CD8-positive, alpha-beta memory T cell (primary cell): Measurements from ENCODE around the gene NUDT1. TPM values are rescaled to one million over a fixed set of nuclear protein-coding genes. Genes with fewer than 3 reads are reported as not detected.

Experiments used
- CTCF ChIA-PET: fragments of 350-600 bp; sonication (Branson Sonifier 250); formaldehyde crosslinking; loops from one replicate; lab custom pipeline; 2021; ENCODE audit warnings: antibody characterized with exemption; lab: Charles Lee
- POLR2A ChIA-PET: fragments of 350-600 bp; sonication (Branson Sonifier 250); formaldehyde crosslinking; loops from one replicate; lab custom pipeline; 2021; ENCODE audit warnings: antibody characterized with exemption; lab: Charles Lee
- DNase-seq, 5 donors: peaks; one replicate each; pipeline versions ENCODE4 v3.0.0 to v3.0.0-alpha.2; 2020 to 2022; ENCODE audit warnings: mixed read lengths in 1 of 5
- H3K27ac ChIP-seq: one replicate; pipeline ENCODE4 v1.7.0; 2013; ENCODE audit warnings: low read depth, mild to moderate bottlenecking, low read length, moderate library complexity
- H3K27me3 ChIP-seq: 2 replicates; pipeline ENCODE4 v1.7.0; 2013; ENCODE audit warnings: low read length, mild to moderate bottlenecking; ENCODE audit not compliant: insufficient read depth, poor library complexity, severe bottlenecking
- H3K36me3 ChIP-seq: 2 replicates; pipeline ENCODE4 v1.7.0; 2013; ENCODE audit warnings: mild to moderate bottlenecking, low read length, moderate library complexity; ENCODE audit not compliant: insufficient read depth
- H3K4me1 ChIP-seq: 2 replicates; pipeline ENCODE4 v1.7.0; 2013; ENCODE audit warnings: mild to moderate bottlenecking, low read length, moderate library complexity; ENCODE audit not compliant: insufficient read depth
- H3K4me3 ChIP-seq: 2 replicates; pipeline ENCODE4 v1.7.0; 2013; ENCODE audit warnings: mild to moderate bottlenecking, low read length
- H3K9me3 ChIP-seq: 2 replicates; pipeline ENCODE4 v1.7.0; 2013; ENCODE audit warnings: mild to moderate bottlenecking, low read length
- H3K27ac Mint-ChIP-seq, 8 donors: one replicate each; pipeline ENCODE4 v1.8.0; 2020 to 2021; ENCODE audit warnings: mixed read lengths in 8 of 8, mild to moderate bottlenecking in 6 of 8, inconsistent platforms in 3 of 8, moderate library complexity in 3 of 8
- H3K27me3 Mint-ChIP-seq, 2 donors: one replicate each; pipeline ENCODE4 v1.8.0; 2020 to 2021; ENCODE audit warnings: mixed read lengths in 2 of 2, mild to moderate bottlenecking in 1 of 2, moderate library complexity in 1 of 2
- H3K36me3 Mint-ChIP-seq, 3 donors: one replicate each; pipeline ENCODE4 v1.8.0; 2020 to 2021; ENCODE audit warnings: mixed read lengths in 3 of 3, inconsistent platforms in 1 of 3, mild to moderate bottlenecking in 1 of 3
- H3K4me1 Mint-ChIP-seq, 3 donors: one replicate each; pipeline ENCODE4 v1.8.0; 2020 to 2021; ENCODE audit warnings: mixed read lengths in 3 of 3, inconsistent platforms in 1 of 3, mild to moderate bottlenecking in 1 of 3
- H3K4me3 Mint-ChIP-seq, 7 donors: one replicate each; pipeline ENCODE4 v1.8.0; 2020 to 2021; ENCODE audit warnings: mixed read lengths in 7 of 7, mild to moderate bottlenecking in 6 of 7, moderate library complexity in 4 of 7, inconsistent platforms in 2 of 7
- H3K9me3 Mint-ChIP-seq, 5 donors: one replicate each; pipeline ENCODE4 v1.8.0; 2020 to 2022; ENCODE audit warnings: mixed read lengths in 5 of 5, mild to moderate bottlenecking in 3 of 5, moderate library complexity in 2 of 5, inconsistent platforms in 1 of 5
- polyA plus RNA-seq: library from polyadenylated mRNA; unstranded; fragments of 300-500 nt; fragmentation: Illumina TruSeq; gene quantifications from one replicate; pipeline ENCODE4 v1.2.3, GENCODE V29; 2021
- total RNA-seq, 2 experiments: library from RNA; stranded (reverse); gene quantifications; one replicate each; pipeline ENCODE4 v1.2.3, GENCODE V29; 2021

Gene NUDT1
- total and polyA plus RNA-seq, 3 experiments from 2014 or later, result 52.7 to 89.8 (median 83.1) TPM

GRCh38 chr7:2217716-2218443, 24.1 kb upstream of the NUDT1 start:
- DNase-seq, result no peak
- no peak overlapping the region for H3K4me3 Mint-ChIP-seq
- H3K36me3 Mint-ChIP-seq, result peaks cover 3 to 88% (median 13%) of the 10 kb centered on the region in 3 donors
- Histone ChIP-seq H3K9me3 (no peaks in the 10 kb centered on the region), H3K27ac (no peak overlapping the region), H3K36me3 (peaks cover 3% of the 10 kb centered on the region), H3K27me3 (no peaks in the 10 kb centered on the region), H3K4me3 (no peak overlapping the region), H3K4me1 (no peaks in the 10 kb centered on the region)
- peaks cover 4 to 8% (median 6%) of the 10 kb centered on the region in 3 donors for H3K4me1 Mint-ChIP-seq
- CTCF ChIA-PET, result no interaction called here
- H3K27me3 Mint-ChIP-seq, result no peaks in the 10 kb centered on the region
- no peaks in the 10 kb centered on the region for H3K9me3 Mint-ChIP-seq
- POLR2A ChIA-PET, result no interaction called here
- peak overlapping the region in 1 of 8 donors; percentile 89 for H3K27ac Mint-ChIP-seq

- H3K27me3 Mint-ChIP-seq, result no peaks in the 10 kb centered on the region
- no peak overlapping the region for H3K4me3 ChIP-seq
- H3K4me1 ChIP-seq, result no peaks in the 10 kb centered on the region
- H3K4me1 Mint-ChIP-seq, result peaks cover 4 to 8% (median 6%) of the 10 kb centered on the region in 3 donors
- H3K27ac ChIP-seq, result no peak overlapping the region
- no peaks in the 10 kb centered on the region for H3K27me3 ChIP-seq
- no peak for DNase-seq
- CTCF ChIA-PET, result no interaction called here
- H3K27ac Mint-ChIP-seq, result peak overlapping the region in 1 of 8 donors; percentile 89
- H3K4me3 Mint-ChIP-seq, result no peak overlapping the region
- H3K36me3 Mint-ChIP-seq, result peaks cover 3 to 88% (median 13%) of the 10 kb centered on the region in 3 donors
- no peaks in the 10 kb centered on the region for H3K9me3 Mint-ChIP-seq
- peaks cover 3% of the 10 kb centered on the region for H3K36me3 ChIP-seq
- POLR2A ChIA-PET, result no interaction called here
- H3K9me3 ChIP-seq, result no peaks in the 10 kb centered on the region
These were observed 23.6 kb upstream of the NUDT1 start for GRCh38 chr7:2218444-2218785.

GRCh38 chr7:2219136-2219535, 22.9 kb upstream of the NUDT1 start:
- ChIA-PET POLR2A (no interaction called here), CTCF (no interaction called here)
- Mint-ChIP-seq H3K4me3 (no peak overlapping the region), H3K27ac (no peak overlapping the region), H3K27me3 (no peaks in the 10 kb centered on the region), H3K9me3 (no peaks in the 10 kb centered on the region), H3K36me3 (peaks cover 3 to 88% (median 9%) of the 10 kb centered on the region in 3 donors), H3K4me1 (peaks cover 4 to 6% (median 4%) of the 10 kb centered on the region in 3 donors)
- Histone ChIP-seq H3K4me3 (no peak overlapping the region), H3K36me3 (peaks cover 3% of the 10 kb centered on the region), H3K27ac (no peak overlapping the region), H3K9me3 (no peaks in the 10 kb centered on the region), H3K27me3 (no peaks in the 10 kb centered on the region), H3K4me1 (no peaks in the 10 kb centered on the region)
- DNase-seq, result no peak

- Histone ChIP-seq H3K4me3 (no peak overlapping the region), H3K9me3 (no peaks in the 10 kb centered on the region), H3K36me3 (peaks cover 7% of the 10 kb centered on the region), H3K27ac (no peak overlapping the region), H3K4me1 (no peaks in the 10 kb centered on the region), H3K27me3 (no peaks in the 10 kb centered on the region)
- no peak overlapping the region for H3K27ac Mint-ChIP-seq
- H3K36me3 Mint-ChIP-seq, result peaks cover 3 to 89% (median 12%) of the 10 kb centered on the region in 3 donors
- H3K9me3 Mint-ChIP-seq, result no peaks in the 10 kb centered on the region
- DNase-seq, result no peak
- H3K27me3 Mint-ChIP-seq, result no peaks in the 10 kb centered on the region
- H3K4me3 Mint-ChIP-seq, result no peak overlapping the region
- ChIA-PET CTCF (no interaction called here), POLR2A (no interaction called here)
- H3K4me1 Mint-ChIP-seq, result peaks cover 4 to 8% (median 6%) of the 10 kb centered on the region in 3 donors
These were observed 22.4 kb upstream of the NUDT1 start for GRCh38 chr7:2219606-2220005.

- no peaks in the 10 kb centered on the region for H3K27me3 ChIP-seq
- H3K27me3 Mint-ChIP-seq, result no peaks in the 10 kb centered on the region
- H3K4me3 ChIP-seq, result no peak overlapping the region
- no peaks in the 10 kb centered on the region for H3K9me3 Mint-ChIP-seq
- peaks cover 3 to 7% (median 4%) of the 10 kb centered on the region in 3 donors for H3K4me1 Mint-ChIP-seq
- H3K4me1 ChIP-seq, result no peaks in the 10 kb centered on the region
- CTCF ChIA-PET, result no interaction called here
- no peaks in the 10 kb centered on the region for H3K9me3 ChIP-seq
- H3K27ac ChIP-seq, result no peak overlapping the region
- H3K27ac Mint-ChIP-seq, result no peak overlapping the region
- H3K36me3 ChIP-seq, result peaks cover 11% of the 10 kb centered on the region
- no peak for DNase-seq
- POLR2A ChIA-PET, result no interaction called here
- H3K36me3 Mint-ChIP-seq, result peaks cover 3 to 89% (median 12%) of the 10 kb centered on the region in 3 donors
- H3K4me3 Mint-ChIP-seq, result no peak overlapping the region
These were observed 22.0 kb upstream of the NUDT1 start for GRCh38 chr7:2220030-2220429.

GRCh38 chr7:2220506-2220905, 21.5 kb upstream of the NUDT1 start:
- Mint-ChIP-seq H3K27me3 (no peaks in the 10 kb centered on the region), H3K4me1 (peaks cover 2 to 5% (median 4%) of the 10 kb centered on the region in 3 donors), H3K36me3 (peaks cover 2 to 87% (median 12%) of the 10 kb centered on the region in 3 donors), H3K27ac (no peak overlapping the region), H3K9me3 (no peaks in the 10 kb centered on the region), H3K4me3 (no peak overlapping the region)
- no peaks in the 10 kb centered on the region for H3K9me3 ChIP-seq
- H3K4me1 ChIP-seq, result no peaks in the 10 kb centered on the region
- CTCF ChIA-PET, result no interaction called here
- no peak for DNase-seq
- H3K27ac ChIP-seq, result no peak overlapping the region
- peaks cover 12% of the 10 kb centered on the region for H3K36me3 ChIP-seq
- H3K4me3 ChIP-seq, result no peak overlapping the region
- POLR2A ChIA-PET, result no interaction called here
- no peaks in the 10 kb centered on the region for H3K27me3 ChIP-seq

GRCh38 chr7:2220954-2221353, 21.1 kb upstream of the NUDT1 start:
- Mint-ChIP-seq H3K36me3 (peaks cover 0 to 87% (median 14%) of the 10 kb centered on the region in 3 donors), H3K9me3 (no peaks in the 10 kb centered on the region), H3K27me3 (no peaks in the 10 kb centered on the region), H3K27ac (no peak overlapping the region), H3K4me3 (no peak overlapping the region), H3K4me1 (peaks cover 0 to 8% (median 7%) of the 10 kb centered on the region in 3 donors)
- POLR2A ChIA-PET, result no interaction called here
- Histone ChIP-seq H3K9me3 (no peaks in the 10 kb centered on the region), H3K4me1 (no peaks in the 10 kb centered on the region), H3K4me3 (no peak overlapping the region), H3K27ac (no peak overlapping the region), H3K36me3 (peaks cover 12% of the 10 kb centered on the region), H3K27me3 (no peaks in the 10 kb centered on the region)
- CTCF ChIA-PET, result no interaction called here
- no peak for DNase-seq

- no peaks in the 10 kb centered on the region for H3K4me1 ChIP-seq
- H3K27ac Mint-ChIP-seq, result no peak overlapping the region
- CTCF ChIA-PET, result no interaction called here
- no peaks in the 10 kb centered on the region for H3K27me3 ChIP-seq
- no peaks in the 10 kb centered on the region for H3K27me3 Mint-ChIP-seq
- POLR2A ChIA-PET, result no interaction called here
- H3K36me3 ChIP-seq, result peaks cover 10% of the 10 kb centered on the region
- no peak overlapping the region for H3K4me3 ChIP-seq
- H3K4me1 Mint-ChIP-seq, result peaks cover 0 to 9% (median 7%) of the 10 kb centered on the region in 3 donors
- H3K4me3 Mint-ChIP-seq, result no peak overlapping the region
- no peak for DNase-seq
- no peaks in the 10 kb centered on the region for H3K9me3 ChIP-seq
- no peak overlapping the region for H3K27ac ChIP-seq
- no peaks in the 10 kb centered on the region for H3K9me3 Mint-ChIP-seq
- peaks cover 0 to 87% (median 11%) of the 10 kb centered on the region in 3 donors for H3K36me3 Mint-ChIP-seq
These were observed 19.5 kb upstream of the NUDT1 start for GRCh38 chr7:2222516-2222915.
